Stimulated activated CD4-positive, alpha-beta T cell treated with anti-CD3 and anti-CD28 coated beads, Interleukin-2, amount 100 ng/mL, for 4 hours (primary cell): ENCODE data around the gene NCKAP5.
"Not testable (repeated sequence)": the region's sequence is repeated elsewhere in the genome, so short reads cannot be mapped to it uniquely, and the experiment has no call there.

Experiments used
- DNase-seq: peaks from one replicate; pipeline ENCODE4 v3.0.0-alpha.2; 2020; ENCODE audit warnings: low read depth

The NCKAP5 gene

DNA sequence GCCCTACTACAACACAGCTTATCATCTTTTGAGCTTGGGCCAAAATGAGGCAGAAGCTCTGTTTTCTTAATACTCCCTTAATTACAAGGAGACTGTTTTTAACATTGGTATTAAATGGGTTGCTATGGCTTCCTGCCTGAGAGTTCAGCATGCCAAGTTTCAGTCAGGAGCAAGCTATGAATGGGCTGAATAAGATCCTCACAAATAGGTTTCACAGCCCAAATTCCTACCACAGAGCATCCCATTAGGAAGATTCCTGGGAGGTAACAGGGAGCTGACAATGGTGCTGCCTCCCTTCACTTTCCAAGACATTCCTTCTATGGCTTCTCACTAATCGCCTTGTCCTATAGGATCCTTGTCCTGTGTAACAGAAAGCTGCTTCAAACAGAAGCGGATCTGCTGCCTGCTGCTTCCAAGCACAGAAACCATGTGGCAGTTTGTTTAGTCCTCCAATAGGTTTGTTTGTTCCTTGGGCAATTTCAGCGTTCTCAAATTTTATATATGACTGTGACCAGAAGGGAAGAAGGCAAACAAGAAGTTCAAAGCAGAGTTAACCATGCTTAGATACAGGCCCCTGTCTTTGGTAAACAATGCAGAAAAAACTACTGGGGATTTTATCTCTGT lies 70.9 kb downstream of the NCKAP5 start:
- DNase-seq, result no peak

DNA sequence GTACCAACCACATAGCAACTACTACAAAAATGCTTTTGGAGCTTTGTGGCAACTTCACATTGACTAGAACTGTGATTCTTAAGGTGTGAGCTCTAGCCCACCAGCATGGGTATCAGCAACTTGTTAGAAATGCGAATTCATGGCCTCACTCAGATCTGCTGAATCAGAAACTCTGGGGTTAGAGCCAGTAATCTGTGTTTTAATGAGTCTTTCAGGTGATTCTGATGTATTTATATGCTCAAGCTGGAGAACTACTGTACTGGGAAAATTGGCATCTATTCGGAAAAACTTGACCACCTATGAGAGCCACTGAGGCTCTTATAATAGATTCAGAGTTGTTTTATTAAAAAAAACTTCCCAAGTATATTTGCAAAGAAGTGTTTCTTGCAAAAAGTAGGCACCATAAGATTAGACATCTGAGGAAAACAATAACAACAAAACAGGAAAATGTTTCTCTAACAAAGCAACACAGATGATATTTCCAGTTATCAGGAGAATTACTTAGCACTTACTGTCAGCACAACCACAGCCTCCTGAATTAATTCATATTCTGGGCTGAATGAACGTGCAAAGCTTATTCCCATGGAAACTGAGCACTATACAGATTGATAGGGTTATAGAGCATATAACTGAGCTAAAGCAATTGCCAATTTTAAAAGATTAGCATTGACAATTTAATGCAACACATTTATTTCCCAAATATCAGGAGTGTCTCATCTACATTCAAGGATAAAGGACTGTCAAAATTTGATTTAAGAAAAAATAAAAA lies 71.6 kb downstream of the NCKAP5 start:
- DNase-seq, result no peak

DNA sequence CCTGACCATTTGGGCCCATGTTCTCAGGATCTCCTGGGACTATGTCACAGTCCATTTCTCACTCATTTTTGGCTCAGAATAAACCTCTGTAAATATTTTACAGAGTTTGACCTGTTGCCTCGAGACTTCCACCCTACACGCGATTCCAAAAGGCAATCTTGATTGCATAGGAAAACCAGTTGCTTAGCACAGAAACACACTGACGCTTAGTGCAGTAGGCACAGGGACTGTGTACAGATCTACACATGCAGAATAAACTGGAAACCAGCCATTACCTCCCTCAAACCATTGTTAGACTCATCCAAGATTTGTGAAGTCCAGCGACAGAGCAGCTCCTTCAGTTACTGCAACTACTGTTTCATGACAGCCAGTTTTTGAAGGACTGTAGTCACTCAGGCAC lies 73.0 kb downstream of the NCKAP5 start:
- DNase-seq, result no peak

DNA sequence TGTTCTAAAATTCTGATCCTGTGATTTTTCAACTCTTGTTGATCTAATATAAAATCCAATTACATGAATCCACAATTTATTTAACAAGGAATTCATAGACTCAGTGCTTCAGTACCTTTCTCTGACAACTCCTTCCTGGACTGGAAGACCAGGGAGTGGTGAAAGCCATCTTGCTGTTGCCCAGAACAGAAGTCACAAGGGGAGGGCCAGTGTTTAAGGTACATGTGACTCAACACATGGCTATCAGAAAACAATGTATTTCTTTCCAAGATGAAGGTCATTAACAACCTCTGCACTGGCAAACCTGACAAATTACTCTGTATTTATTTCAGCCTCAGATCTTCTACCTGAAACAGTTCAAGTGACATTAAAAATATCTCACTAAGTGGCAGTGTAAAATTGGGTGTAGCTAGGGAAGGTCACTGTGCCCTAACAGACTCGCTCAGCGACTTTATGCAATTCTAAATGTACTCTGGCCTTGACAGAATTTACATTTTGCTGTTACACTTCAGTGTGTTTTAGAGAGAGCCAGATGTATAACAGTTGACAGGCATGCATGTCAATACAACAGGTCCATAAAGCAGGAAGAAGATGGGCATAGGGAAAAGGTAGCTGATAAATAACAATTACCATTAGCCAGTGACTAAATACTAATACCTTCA lies 75.4 kb downstream of the NCKAP5 start:
- DNase-seq, result no peak

DNA sequence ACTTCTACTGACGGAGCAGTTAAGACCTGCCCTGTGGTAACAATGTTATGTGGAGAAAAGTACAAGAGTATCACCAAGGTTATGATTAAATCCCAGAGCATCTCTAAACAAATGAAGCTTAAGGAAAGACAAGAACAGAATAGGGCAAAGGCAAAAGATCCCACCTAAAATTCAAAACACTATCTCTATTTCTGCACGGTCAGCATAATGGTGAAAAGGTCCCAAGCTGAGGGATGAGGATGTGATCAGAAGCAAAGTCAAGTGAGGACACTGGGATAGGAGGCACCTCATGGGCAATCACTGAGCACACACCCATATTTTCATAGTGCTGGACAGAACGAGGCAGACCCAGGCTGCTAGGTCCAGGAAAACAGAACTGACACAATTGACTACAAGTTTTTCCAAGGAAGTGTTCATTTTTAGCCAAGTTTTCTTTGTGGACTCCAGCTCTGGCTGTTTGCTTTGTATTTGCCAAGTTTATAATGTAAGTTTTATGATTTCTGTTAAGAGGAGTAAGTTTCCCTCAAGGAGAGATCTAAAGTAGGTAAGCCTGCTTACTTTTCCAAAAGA lies 77.8 kb downstream of the NCKAP5 start:
- no peak for DNase-seq

DNA sequence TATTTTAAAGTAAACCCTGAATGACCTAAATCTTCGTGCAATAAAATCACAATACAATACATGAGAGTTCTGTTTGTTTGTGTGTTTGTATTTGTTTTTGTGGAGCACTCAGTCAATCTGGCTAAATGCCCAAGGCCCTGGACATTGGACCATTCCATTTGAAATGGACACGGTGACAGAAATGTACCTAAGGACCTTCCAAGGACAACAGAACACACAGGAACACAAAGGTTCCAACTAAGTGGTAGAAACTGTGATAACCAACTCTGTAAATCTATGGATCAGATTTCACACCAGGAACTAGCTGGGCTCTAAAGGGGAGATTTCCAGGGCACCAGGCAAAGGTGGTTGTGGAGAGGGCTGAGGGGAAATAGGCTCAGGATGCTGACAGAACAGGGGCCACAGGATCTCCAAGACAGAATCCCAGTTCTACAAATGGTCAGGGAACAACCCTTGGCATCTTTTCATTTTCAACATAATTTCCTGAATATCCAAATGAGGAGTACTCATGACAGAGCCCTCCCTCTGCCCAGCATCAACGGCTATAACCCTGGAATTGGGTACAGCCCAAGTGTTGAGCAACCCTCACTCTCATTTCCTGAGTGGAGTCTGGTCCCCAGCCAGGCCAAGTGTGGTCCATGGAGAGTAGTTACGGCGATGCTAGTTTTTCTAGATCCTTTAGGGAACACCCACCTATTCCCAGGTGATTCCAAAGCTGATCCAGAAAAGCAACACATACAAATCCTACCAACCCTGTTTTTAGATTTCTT lies 78.4 kb downstream of the NCKAP5 start:
- no peak for DNase-seq

DNA sequence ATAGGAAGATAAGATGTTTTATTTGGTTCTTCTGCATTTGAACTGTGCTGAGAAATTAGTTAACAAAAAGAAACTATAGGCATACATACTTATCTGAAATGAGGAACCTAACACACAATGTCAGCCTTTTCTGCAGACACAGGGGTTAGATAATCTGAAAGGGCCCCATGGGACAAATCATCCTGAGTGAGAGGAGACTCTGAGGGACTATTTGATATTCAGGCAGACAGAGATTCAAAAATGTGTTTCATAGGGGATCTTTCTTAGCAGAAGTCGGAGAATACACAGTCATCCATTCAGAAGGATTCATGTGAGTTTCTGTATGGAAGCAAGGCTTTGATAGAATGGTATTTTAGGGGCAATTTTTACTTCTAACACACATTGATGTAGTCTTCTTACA lies 79.1 kb downstream of the NCKAP5 start:
- DNase-seq, result no peak

DNA sequence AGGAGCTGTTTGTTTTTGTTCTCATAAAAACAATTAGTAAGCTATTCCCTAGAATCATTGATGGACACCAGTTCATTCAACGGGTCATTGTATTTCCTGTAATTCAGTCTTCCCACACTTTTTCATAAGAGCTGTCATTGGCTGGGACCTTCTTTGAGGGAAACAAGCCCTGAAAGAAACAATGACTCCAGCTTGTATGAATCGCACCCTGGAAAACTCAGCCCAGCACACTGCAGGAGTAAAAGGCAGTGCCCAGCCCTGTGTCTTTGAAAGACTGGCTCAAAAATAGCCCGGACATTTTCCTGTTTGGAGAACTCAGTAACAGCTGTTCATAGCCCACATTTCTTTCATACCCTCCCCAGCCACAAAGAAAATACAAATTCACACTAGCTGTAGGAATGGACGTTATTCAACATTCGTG lies 81.5 kb downstream of the NCKAP5 start:
- no peak for DNase-seq

DNA sequence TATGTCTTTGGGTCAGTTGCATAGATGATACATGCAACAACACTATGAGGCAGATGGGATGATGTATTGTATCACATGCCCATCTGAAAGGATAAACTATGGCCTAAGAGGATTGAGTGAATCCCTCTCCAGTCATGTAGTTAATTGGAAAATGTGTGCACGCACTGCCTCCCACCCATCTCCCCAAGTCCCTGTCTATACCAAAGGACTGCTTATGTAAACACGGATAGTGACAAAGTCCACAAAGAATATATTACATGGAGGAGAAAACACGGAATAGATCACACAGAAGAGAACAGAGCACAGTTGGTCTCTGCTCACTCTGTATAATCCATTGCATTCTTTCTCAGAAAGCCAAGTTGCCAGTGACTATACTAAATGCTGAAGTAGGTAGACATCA lies 82.4 kb downstream of the NCKAP5 start:
- no peak for DNase-seq

DNA sequence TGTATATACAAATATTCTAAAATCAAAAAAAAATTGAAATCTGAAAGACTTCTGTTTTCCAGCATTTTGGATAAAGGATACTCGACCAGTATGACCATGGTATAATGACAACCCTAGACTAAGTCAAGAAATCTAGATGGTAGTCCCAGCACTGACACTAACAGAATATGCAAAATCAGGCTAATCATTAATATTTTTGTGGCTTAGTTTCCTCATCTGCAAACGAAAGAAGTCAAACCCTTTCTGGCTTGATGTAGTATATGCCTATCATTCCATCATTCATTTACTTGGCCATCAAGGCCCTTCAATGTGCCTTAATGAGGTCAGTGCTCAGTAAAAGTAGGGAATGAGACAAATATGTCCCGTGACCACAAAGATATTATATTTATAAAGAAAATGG lies 83.5 kb downstream of the NCKAP5 start:
- DNase-seq, result no peak

DNA sequence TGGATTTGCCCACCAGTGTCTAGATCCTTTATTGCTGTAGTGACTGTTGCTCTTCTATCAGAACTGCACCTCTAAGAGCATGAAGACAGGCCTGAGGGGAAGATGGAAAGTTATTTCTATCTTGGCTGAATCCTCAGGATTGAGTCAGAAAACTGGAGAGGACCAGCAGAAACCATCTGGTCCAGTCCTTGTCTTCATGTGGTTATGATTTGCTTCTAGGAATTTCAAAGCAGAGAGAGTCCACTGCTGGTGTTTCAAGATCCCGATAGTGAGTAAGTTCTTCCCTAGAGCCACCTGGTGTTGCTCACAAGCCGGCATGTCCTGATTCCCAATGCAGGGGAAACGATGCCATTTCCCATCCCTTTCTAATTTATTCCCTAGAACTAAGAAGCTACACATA lies 84.2 kb downstream of the NCKAP5 start:
- no peak for DNase-seq

DNA sequence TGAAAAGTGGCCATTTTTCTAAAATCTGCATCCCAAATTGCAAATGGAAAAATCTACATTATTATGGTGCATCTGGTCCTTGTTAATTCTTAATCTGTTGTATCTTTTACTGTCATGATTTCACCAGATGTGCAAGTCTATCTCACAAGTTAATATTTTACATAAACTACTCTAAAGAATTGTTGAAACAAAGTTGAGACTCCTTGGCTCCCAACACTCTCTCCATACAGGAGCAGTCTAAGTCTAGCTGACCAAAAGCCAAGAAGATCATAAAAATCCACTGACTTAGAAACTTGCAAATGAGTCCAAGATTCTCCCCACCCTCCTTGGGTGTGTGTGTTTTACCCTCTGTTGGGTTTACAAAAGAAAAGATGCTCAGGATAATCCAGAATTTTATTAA lies 85.1 kb downstream of the NCKAP5 start:
- no peak for DNase-seq

DNA sequence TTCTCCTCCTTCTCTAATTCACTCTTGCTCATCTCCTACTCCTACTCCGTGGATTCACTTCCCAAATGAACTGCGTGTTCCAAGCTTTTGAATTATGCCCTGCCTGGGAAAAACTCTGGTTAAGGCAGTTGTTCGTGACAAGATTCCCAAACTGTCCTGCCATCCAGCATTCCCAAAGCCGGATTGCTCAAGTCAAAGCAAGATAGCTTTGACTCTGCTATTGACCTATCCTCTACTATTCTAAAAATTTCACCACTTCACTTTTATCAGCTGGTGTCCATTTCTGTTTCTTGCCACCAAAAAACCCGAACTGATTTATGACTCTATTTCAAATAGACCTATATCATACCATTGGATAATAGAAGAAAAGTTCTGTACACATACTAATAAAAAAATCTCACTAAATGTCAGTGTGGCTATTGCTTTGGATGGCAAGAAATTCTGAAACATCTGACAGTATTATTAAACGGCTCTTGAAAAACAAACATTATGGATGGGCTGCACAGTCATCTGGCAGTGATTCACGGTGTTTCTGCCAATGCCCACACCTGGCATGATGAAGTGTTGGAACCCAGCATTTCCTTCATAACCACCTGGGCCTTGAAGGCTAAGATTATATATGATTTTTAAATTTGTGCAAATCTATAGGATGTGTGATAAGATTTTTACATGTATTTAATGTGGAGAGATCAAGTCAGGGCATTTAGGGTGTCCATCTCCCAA lies 87.4 kb downstream of the NCKAP5 start:
- no peak for DNase-seq

DNA sequence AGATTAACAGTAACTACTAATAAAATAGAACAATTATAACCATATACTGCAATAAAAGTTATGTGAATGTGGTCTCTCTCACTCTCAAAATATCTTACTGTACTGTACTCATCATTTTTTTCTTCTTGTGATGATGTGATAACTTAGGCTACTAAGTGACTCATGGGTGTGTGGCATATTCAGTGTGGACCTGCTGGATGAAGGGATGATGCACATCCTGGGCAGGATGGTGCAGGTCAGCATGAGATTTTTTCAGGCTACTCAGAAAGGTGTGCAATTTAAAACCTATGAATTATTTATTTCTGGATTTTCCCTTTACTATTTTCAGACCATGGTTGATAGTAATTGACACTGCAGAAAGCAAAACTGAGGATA lies 90.7 kb downstream of the NCKAP5 start:
- no peak for DNase-seq

DNA sequence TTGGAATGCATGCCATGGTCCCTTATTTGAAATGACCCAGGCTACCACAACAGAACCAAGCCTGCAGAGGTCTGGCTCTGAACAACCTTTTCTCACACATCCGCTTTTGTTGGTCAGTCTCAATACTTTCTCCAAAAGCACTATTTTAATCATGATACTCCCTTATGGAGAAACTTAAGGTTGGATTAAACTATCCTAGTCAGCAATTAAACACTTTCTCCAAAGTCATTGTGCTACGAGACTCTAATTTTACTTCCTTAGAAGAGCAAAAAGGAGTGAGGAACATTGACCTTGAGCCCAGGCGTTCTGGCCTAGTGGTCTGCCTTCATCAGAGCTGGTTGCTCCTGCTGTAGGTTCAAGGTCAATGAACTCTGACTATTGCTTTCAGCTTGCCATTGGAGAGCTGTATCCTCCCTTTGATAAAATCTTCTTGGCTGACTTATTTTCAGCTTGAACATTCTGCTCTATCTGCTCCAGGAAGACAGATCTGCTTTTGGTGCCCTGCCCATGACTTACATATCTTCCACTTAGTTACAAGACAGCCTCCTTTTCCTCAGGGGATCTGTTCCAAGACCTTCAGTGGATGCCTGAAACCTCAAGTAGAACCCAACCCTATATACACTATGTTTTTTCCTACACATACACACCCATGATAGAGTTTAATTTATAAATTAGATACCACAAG lies 91.2 kb downstream of the NCKAP5 start:
- DNase-seq, result no peak

DNA sequence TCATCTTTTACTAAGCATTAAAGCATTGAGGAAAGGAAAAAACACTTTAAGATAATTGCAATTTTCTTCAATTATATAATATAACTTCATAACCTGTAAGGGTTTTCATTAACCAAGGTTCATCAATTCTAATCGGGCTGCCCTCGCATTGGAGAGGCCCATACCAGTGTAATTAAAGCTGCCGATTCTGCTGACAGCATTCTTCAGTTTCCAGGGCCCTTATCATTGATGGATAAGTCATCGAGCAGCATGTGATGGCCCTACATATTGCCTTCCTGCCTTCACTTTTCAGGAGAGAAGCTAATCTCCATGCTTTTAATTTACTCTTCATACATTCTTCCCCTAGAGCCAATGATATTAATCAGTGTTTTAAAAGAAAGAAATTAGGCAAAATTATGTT lies 92.0 kb downstream of the NCKAP5 start:
- no peak for DNase-seq

DNA sequence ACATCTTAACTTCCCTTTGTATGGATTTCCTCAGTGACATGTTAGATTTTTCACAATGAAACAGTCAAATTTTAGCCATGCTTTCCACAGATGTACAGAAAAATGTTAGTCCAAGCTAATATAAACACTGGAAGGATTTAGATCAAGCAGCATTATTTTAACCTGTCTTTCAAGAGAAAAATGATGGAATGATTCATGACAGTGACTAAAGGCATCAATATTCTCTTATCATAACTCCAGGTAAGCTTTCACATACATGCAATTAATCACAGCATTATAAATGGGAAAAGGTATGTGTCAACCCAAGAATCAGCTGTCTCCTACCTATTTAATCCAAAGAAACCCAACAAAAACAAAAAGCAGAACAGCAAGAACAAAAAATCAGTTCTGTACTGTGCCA lies 92.7 kb downstream of the NCKAP5 start:
- no peak for DNase-seq

DNA sequence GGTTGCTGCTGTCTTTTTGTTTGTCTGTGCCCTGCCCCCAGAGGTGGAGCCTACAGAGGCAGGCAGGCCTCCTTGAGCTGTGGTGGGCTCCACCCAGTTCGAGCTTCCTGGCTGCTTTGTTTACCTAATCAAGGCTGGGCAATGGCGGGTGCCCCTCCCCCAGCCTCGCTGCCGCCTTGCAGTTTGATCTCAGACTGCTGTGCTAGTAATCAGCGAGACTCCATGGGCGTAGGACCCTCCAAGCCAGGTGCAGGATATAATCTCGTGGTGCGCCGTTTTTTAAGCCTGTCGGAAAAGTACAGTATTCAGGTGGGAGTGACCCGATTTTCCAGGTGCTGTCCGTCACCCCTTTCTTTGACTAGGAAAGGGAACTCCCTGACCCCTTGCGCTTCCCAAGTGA lies 97.8 kb downstream of the NCKAP5 start:
- not testable (repeated sequence) for DNase-seq

DNA sequence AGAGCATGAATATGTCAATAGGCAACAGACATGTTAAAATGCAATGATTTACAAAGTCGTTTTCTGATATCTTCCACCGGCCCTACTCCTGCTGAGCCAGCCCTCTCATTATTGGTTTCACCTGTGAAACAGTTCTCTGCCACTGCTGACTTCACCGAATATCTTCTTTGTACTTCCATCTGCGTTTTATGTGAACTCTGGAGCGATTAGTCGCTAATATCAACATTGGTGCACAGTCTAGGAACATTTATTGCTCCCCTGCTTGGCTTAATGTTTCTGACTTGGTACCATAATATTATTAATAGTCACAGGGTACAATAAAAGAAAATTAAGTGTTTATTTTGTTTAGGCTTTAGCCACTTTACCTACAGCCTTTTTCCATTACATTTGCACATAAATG lies 105.5 kb downstream of the NCKAP5 start:
- no peak for DNase-seq

DNA sequence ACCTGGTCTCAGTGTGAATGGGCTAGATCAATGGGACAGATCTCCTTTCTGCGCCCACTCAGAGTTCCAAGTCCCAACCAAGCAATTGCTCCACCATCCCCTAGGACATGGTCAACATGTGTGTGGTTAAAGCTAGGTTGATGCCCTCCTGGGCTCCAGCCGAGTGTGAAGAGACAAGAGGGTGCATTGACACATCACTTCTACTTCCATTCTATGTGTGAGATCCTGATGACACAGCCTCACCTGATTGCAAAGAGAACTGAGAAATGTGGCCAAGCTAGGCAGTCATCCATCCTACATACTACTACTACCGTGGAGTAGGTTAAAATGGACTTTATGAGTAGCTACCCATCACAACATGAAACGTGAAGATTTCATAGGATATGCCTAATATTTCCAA lies 106.8 kb downstream of the NCKAP5 start:
- DNase-seq, result no peak

DNA sequence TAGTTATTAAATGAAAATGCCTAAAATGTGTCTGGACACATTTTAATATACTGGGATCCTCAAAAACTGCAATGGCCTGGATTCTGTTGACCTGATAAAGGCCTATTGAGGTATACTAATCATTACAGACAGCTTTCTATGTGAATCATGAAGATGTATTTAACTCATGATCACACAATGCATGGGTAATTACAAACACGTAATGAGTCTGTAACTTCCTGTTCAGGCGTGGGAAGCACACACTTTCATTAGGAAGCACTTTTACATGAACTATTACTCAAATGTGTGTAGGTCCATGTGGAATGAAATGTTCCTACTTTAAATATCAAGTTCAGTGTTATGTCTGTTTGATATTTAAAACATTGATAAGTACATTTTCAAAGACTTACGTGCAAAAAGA lies 108.7 kb downstream of the NCKAP5 start:
- no peak for DNase-seq
